Activated CD8-positive, alpha-beta memory T cell treated with anti-CD3 and anti-CD28 coated beads for 4 hours (primary cell): ENCODE results near the gene NCOA1.
"Not testable (repeated sequence)": the region's sequence is repeated elsewhere in the genome, so short reads cannot be mapped to it uniquely, and the experiment has no call there.

Experiments
- DNase-seq, 2 donors: peaks; one replicate each; pipeline ENCODE4 v3.0.0-alpha.2; 2020; ENCODE audit warnings: low read depth in 2 of 2

Gene NCOA1

GRCh38 chr2:24490690-24491541 is at the start of gene NCOA1:
Gene NCOA1 (plus strand): TSS chr2:24491254. CDS start chr2:24658678, 167,424 bp downstream.
- DNase-seq = peak; percentile 78 to 83

GRCh38 chr2:24448797-24449196 is 42.3 kb upstream of the NCOA1 start:
- no peak for DNase-seq

DNA sequence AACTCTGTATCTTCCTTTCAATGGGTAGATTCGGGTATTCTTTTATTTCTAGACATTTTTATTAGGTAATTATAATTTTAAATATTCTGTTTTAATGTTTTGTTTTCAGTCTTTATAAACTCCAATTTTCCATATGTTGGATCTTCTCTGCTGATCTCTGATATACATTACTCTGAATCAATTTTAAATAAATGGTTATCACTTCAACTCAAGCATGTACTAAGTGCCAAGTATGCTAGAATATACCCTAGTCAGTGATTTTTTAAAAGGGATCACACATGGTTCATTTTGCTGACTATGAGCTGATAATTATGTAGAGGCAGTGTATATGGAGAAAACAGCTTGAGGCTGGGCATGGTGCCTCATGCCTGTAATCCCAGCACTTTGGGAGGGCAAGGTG is 41.7 kb upstream of the NCOA1 start:
- no peak for DNase-seq

- DNase-seq = no peak
Observed at GRCh38 chr2:24451805-24452501, 39.1 kb upstream of the NCOA1 start.

DNA sequence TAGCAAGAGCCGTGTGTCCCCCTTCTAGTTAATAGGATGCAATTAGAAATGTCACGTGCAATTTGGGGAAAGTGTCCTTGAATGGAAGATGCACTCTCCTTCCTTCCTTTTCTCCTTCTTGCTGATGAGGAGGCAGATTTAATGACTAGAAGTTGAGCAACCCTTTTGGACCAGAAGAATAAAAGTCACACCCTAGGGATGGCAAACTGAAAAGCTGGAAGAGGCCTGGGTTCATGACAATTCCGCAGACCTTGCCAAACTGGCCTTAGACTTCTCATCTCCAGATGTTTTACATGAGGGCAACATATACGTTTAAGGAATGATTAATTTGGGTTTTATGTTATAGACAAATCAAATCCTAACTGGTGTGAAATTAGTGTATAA is 38.6 kb upstream of the NCOA1 start:
- DNase-seq = no peak

DNA sequence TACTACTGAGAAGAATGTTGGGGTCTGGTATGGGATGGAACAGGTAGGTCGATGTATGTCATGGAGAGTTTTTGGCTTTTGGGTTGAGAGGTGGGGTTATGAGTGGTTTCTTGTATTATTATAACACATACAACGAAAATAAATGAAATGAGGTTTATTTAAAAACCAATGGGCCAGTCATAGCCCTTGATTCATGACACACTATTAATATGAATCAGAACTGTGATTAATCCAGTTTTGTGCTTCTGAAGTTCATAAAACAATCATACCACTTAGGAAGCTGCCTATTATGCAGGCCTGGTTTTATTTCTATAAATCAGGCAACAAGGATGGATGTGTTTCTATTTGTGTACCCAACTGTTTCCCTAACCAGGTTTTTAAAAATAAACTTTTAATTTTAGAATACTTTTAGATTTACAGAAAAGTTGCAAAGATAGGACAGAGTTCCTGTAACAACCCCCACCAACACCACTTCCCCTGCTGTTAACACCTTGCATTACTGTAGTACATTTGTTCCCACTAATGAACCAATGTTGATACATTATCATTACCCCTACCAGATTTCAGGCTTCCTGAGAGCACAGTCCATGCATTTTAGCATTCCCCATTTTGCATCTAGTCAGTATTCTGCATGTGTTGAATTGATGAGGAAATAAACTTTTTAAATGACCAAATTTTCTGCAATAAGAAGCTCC is 37.5 kb upstream of the NCOA1 start:
- DNase-seq = no peak

DNA sequence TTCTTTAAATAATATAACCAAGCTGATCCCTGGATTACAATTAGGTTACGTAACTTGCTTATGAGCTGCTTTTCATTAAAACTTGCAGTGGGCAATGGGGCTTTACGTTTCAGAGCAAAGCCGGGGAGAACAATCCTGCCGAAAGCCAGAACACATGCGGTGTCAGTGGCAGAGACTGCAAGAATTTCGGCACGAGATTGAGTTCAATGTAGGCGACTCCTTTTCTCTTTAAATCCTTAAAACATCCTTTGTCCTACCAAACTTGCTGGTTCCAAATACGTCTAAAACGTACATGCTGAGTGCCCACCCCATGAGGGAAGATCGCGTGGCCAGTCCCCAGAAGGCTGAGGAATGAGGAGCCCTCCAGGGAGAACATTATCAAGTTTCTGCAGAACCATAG is 36.8 kb upstream of the NCOA1 start:
- DNase-seq = no peak

GRCh38 chr2:24456599-24457556 is 34.2 kb upstream of the NCOA1 start:
- DNase-seq = no peak

- no peak for DNase-seq
Observed at GRCh38 chr2:24457696-24458386, 33.2 kb upstream of the NCOA1 start.

DNA sequence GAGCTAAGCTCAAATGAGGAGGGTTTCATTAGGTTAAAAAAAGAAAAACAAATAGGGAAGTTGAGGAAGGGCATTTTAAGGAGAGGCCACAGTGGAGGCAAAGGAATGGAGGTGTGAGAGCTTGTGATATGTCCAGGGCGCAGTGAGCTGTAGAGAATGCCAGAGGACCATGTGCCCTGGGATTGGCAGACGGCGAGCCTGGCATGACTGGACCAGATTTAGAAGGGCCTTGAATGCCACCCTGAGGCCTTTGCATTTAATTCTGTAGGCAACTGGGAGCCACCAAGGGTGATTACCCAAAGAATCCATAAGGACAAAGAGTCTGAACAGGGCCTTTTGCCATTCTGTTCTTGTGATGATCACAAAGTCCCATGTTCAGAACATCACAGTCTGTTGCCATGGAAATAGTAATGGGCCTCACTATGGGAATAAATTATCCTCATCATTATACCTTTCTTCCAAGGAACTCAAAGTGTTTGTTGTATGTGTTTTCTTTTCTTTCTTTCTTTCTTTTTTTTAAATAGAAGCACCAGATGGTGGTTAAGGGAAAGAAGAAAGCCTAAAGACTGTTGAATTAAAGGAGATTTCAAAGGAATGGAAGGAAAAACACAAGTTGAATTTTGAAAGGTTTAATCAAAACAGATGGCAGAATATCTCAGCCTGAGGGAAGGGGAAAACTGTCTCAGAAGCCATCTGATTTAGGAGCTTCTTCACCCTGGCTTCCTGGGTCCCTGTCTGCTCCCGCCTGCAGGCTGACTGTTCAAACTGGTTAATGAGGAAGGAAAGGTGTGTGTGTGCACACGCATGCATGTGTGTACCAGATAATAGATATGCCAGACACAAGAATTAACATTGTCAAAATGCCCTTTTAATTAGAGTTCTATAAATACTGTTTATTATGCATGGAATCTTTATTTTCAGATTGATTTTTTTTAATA is 31.6 kb upstream of the NCOA1 start:
- no peak for DNase-seq

DNA sequence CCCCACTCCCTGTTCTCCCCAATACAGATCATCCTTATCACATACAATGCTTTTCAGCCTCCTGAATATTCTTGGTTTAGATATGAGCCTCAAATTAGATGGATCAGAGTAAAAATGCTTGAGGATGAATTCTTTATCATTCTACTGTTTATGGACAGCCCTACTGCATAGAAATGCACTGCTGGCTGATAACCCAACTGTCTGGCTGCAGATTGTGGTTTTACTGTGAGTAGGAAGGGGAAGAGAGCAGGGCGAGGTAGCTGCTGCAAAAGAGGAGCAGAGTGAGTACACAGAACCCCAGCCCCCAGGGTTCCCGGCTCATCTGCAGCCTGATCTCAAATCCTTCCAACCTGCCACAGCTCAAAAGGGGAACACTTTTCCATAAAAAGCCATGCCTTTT is 29.4 kb upstream of the NCOA1 start:
- DNase-seq = no peak

- no peak for DNase-seq
Observed at GRCh38 chr2:24463271-24463670, 27.8 kb upstream of the NCOA1 start.

DNA sequence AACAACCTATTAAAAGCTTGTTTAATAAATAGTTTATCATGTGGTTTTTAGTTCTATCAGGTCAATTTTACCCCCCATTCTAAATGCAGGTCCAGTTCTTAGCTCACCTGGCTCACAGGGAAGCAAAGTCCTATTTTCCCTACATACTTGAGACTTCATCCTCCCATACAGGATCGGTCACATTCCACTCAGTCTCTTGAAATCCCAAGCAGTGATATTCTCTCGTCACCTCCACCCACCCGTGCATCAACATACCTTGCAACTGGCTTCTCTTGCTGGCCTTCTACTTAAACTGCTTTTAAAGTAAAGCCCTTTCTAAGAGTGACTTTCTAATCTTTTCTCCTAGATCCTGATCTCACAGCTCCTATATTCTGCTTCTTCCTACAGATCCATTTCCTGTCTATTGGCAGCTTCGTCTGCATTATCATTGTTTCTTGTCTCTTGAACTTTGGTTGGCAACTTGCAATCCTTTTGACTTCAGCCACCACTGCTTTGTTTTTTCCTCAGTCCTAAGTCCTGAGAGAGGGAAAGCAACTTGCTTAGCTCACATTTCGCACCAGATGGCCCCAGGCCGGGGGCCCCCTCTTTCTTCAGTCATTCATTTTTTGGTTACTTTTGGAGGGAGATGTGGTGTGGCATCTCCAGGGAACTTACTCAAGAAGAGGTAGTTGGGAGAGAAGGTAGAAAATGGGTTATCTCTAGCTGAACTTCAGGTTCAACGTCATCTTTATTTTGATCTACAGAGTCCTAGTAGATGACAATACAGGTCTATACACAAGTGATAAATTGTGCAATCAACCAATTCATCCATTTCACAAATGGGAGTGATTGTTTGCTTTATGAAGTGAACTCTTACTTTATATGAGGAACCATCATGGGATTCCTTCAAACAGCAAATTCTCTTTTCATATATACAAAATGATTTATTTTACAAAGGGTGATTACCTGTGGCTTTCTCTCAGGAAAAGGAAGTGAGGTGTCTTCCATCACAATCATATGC is 23.9 kb upstream of the NCOA1 start:
- no peak for DNase-seq

DNA sequence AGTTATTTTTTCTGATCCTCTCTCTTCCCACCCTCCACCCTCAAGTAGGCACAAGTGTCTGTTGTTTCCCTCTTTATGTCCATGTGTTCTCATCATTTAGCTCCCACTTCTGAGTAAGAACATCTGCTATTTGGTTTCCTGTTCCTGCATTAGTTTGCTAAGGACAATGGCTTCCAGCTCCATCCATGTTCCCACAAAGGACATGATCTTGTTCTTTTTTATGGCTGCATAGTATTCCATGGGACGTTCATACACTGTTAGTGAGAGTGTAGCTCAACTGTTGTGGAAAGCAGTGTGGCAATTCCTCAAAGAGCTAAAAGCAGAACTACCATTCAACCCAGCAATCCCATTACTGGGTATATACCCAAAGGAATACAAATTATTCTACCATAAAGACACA is 22.6 kb upstream of the NCOA1 start:
- not testable (repeated sequence) for DNase-seq

GRCh38 chr2:24469148-24469650 is 21.9 kb upstream of the NCOA1 start:
- DNase-seq = no peak

DNA sequence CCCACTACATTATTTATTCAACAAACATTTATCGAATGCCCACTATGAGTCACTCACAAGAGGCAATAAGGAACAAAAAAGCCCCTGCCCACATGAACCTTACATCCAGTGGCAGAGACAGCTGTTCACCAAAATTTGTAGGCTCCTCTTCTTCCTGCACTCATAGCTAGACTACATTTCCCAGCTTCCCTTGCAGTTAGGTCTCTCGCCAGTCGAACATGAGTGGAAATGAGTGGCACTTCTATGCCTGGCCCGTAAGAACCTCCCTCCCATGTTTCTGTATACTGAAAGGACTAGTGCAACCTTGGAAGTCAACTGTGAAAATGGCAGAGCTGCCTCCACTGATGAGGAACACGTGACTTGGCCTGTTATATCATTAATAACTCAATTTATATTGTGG is 19.4 kb upstream of the NCOA1 start:
- DNase-seq = no peak

DNA sequence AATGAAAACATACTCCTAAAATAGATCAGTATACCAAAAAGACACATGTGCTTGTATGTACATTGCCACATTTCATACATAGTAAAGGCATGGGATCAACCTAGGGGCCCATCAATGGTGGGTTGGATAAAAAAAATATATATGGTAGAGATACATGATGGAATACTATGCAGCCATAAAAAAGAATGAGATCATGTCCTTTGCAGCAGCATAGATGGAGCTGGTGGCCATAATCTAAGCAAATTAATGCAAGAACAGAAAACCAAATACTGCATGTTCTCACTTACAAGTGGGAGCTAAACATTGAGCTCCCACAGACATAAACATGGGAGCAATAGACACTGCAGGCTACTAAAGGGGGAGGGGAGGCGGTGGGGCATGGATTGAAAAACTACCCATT is 18.6 kb upstream of the NCOA1 start:
- DNase-seq = no peak

DNA sequence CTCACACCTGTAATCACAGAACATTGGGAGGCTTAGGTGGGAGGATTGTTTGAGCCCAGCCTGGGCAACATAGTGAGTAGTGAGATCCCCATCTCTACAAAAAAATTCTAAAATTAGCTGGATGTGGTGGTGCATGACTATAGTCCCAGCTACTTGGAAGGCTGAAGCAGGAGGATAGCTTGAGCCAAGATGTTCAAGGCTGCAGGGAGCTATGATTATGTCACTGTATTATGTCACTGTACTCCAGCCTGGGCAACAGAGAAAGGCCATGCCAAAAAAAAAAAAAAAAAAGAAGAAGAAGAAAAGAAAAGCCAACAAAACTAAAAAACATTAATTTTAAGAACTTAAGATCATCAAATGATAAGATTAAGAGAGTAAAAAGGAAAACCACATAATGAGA is 17.4 kb upstream of the NCOA1 start:
- DNase-seq = no peak
